Kasumi-1 (cell line): ENCODE data around the gene DPYSL4.

Experiments used
- DNase-seq, 2 experiments: peaks; one replicate each; lab custom pipeline; 2025; lab: John Stamatoyannopoulos, UW

The DPYSL4 gene

GRCh38 chr10:132241496-132241895 lies 54.7 kb downstream of the DPYSL4 start:
- no peak for DNase-seq

DNA sequence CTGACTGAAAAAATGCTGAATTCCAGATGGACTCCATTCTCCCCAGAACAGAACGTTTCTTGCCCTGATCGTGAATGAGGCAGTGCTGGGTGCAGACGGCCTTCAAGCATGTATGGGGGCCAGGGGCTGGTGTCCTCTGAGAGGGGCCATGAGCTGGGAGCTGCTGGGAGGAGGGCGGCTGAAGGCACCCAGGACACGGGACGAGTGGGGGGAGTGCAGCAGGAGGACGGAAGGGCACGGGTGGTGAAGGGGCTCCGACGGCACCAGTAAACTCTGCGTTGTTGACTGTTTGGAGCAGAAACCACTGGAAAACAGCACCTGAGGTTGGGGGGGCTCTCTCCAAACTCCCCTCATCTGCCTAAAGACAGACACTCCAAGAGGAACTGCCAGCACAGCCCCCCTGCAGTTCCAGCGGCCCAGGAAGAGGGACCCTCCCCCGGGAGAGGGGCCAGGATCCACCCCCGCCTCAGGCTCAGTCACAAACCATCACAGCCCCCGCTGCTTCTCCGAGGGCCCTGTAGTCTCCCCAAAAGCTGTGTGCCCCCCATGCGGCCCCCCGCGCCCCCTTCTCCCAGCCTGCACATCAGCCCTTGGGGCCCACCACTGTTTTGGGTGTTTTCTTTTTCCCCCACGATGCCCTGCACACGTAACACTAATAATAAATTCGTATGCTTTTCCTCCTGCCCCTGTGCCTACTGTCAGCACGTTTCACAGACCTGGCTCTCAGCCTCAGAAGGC lies 55.5 kb downstream of the DPYSL4 start:
- no peak for DNase-seq

GRCh38 chr10:132243141-132243540 lies 56.4 kb downstream of the DPYSL4 start:
- no peak for DNase-seq

DNA sequence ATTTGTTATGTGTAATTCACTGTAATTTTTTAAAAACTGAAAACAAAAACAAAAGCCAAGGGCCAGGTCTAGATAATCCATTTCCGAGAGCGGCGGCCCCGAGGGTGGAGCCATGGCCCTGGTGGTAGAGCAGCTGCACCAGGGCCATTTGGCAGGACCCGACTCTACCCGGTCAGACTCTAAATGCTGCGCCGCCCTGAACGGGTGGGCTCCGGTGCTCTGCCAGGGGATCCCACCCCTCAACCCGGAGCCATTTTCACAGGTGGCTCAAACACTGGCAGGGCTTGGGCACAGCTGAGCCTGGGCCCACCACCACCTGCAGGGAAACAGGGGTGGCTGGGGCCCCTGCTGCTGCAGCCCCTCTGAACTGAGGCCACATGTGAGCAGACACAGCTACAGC lies 56.9 kb downstream of the DPYSL4 start:
- no peak for DNase-seq

DNA sequence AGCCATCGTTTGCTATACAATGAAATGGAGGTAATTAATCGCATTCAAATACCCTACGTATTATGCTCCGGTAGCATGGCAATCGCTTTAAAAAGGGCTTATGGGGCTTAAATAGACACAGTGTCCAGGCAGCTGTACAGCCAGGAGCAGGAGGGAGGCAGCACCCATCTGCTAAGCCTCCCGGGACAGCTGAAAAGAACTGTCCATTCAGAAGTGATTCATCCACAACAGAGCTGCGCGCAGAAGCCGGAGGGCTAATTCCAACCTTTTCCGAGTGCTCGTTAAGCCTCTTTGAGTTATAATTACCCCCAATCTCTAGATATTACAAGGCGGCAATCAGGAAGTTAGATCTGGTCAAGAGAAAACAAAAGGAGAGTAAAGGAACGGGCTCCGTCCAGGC lies 58.3 kb downstream of the DPYSL4 start:
- no peak for DNase-seq

DNA sequence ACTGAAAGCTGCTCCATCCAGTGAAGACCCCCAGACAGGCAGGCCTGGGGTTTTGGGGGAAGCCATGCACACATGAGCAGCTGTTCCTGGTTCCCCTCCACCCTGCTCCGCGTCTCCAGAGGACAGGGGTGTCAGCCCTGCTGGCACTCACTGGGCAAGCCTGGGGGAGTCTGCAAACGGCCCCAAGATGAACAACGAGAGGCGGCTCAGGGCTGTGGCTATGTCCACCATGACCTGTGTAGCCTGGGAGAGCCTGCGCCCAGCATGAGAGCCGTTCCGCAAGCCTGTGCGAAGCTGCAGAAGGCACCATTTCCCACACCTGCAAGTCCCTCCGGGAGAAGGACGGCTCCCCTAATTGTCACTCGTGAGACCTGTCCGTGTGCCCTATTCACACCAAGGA lies 59.5 kb downstream of the DPYSL4 start:
- DNase-seq: no peak

DNA sequence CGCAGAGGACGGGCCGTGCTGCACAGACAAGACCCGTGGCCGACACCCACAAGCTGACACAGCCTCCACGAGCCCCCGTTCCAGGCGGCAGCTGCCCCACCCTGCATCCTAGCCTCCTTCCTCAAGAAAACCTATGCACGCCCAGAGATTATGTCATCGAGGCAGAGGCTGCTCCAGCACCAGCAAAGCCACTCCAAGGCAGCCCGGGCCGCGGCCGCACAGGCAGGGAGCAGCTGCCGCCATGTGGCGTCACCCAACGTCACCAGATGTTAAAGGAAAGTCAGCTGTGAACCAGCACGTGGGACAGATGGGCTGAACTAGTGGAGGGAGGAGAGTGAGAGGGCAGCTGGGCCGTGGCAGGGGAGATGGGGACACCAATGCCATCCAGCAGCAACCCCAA lies 61.2 kb downstream of the DPYSL4 start:
- no peak for DNase-seq

DNA sequence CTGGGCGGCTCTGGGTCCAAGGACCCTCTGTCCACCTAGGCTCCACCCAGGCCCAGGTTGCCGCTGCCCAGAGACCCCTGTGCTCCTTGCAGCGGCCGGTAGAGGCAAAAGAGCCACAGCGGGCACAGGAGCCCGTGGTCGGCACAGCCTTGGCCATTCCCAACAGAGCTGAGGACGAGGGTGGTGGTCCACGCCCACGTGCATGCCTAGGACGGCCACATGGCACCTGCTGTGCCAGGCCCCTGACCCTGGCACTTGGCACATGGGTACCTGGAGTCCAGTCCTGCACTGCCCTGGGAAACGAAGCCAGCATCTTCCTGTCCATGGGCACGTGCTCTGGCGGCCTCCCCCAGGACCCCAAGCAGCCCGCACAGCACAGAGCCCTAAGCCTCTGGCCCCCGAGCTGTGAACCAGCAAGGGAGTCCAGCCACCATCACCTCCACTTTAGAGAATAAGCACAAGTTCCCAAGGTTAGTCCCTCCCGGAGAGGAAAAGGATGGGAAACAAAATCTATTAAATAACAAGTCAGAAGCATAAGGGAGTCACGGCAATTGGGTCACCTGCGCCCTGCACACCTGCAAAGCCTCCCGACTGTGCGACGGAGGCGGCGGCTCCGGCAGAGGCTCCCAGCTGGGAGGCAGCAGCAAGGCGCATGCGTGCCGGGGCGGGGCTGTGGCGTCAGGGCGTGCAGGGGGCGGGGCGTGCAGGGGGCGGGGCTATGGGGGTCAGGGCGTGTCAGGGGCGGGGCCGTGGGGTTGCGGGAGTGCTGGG lies 61.9 kb downstream of the DPYSL4 start:
- no peak for DNase-seq

DNA sequence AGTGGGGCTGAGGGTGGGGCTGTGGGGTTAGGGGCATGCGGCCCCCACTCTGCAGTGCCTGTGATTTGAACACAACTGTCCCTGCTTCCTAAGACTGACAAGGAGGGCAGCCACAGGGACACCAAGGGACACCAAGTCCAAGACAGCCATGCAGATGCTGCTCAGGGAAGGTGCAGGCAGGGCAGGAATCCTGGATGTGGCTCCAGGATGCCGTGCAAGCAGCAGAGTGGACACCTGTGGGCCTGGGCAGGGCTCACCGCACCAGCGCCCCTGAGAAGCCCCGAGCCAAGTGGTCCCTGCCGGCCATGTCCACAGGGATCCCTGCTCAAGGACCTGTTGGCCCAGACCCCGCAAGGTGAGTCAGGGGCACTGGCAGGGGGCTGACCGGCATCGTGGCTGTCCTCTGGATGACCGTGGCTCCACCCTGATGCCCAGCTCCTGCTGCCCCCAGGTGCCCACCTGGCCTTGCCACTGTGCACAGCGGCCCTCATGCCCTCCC lies 62.5 kb downstream of the DPYSL4 start:
- no peak for DNase-seq

DNA sequence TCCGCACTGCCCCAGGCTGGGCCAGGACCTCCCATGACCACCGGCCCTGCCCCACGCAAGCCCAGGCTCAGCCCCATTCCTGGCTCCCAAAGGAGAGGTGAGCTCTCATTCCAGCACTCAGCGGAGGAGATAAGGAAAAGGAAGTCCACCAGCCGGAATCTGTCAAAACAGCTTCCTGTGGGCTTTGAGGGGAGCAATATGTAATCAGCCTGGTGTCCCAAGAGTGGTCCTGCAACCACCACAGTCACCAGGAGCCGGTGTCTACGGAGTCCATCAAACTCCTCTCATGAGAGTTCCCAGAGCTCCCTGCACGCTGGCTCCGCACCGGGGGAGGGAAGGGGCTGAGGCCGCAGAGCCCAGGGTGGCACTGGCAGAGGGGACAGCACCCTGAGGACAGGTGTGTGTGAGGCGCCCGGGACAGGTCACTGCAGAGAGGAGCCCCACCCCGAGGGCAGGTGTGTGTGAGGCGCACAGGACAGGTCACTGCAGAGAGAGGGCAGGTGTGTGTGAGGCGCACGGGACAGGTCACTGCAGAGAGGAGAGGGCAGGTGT lies 63.2 kb downstream of the DPYSL4 start:
- DNase-seq: no peak

- DNase-seq: no peak
Observed at GRCh38 chr10:132250481-132251475, 64.0 kb downstream of the DPYSL4 start.

DNA sequence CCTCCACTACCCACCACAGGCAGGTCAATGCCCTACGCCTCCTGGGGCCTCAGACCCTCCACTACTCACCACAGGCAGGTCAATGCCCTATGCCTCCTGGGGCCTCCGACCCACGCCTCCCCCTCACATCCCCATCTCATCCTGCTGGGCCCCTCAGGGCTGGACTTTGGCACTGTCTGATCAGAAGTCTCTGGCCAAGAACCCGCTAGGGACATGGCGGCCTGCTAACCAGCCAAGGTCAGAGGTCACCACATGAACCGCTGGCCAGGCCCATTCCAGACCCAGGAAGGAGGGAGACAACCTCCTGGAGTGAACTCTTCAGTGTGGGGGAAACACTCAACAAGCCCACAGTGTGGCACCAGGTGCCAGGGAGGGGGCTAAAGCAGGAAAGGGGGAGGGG lies 65.2 kb downstream of the DPYSL4 start:
- DNase-seq: no peak

GRCh38 chr10:132252412-132252811 lies 65.7 kb downstream of the DPYSL4 start:
- DNase-seq: no peak

GRCh38 chr10:132253092-132253687 lies 66.4 kb downstream of the DPYSL4 start:
- DNase-seq: no peak

DNA sequence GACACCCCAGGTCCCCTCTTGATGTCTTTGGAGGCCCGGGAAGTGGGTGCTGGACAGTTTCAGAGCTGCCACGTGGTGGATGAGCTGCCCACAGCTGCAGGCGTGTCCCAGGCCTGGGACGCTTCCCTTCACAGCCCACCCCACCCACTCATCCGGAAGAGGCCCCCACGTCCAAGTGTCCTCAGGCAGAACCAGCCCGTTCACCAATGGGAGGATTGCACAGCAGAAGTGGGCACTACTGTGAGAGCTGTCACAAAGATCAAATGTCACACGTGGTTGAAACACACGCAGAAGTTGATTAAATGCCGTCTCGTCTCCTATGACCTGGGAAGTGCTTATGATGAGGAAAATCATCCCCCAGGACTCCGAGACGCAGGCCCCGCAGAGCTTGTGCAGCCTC lies 68.1 kb downstream of the DPYSL4 start:
- DNase-seq: no peak
